K562 (cell line): ENCODE measurements around the gene EMC9. TPM values are rescaled to one million over a fixed set of nuclear protein-coding genes. Genes with fewer than 3 reads are reported as not detected.

Experiments
- CTBP1 ChIP-seq: fragments of 450-650 bp; IDR thresholded peaks from 2 replicates; pipeline ENCODE4 v1.6.1; 2016; ENCODE audit warnings: borderline replicate concordance
- HES1 ChIP-seq: fragments of 450-650 bp; IDR thresholded peaks from 2 replicates; pipeline ENCODE4 v1.6.1; 2016; ENCODE audit warnings: low read depth, mild to moderate bottlenecking, moderate library complexity
- HNRNPLL ChIP-seq: fragments of 200-400 bp; formaldehyde crosslinking; IDR thresholded peaks from 2 replicates; pipeline ENCODE4 v1.6.1; 2017; ENCODE audit warnings: low read length, low read depth, mild to moderate bottlenecking; ENCODE audit not compliant: poor library complexity, severe bottlenecking
- MBD1 ChIP-seq: fragments of 250-450 bp; sonication (Bioruptor Pico); IDR thresholded peaks from 2 replicates; pipeline ENCODE4 v1.8.0; 2022; ENCODE audit warnings: inconsistent platforms
- MEF2A ChIP-seq: IDR thresholded peaks from 2 replicates; pipeline ENCODE4 v1.6.1; 2011; ENCODE audit warnings: low read depth, mild to moderate bottlenecking, low read length, moderate library complexity; ENCODE audit not compliant: control insufficient read depth
- NKRF ChIP-seq: fragments of 450-650 bp; IDR thresholded peaks from 2 replicates; pipeline ENCODE4 v1.6.1; 2016; ENCODE audit warnings: borderline replicate concordance
- PKNOX1 ChIP-seq: fragments of 450-650 bp; IDR thresholded peaks from 2 replicates; pipeline ENCODE4 v1.6.1; 2016
- RBM39 ChIP-seq: fragments of 200-400 bp; formaldehyde crosslinking; optimal IDR thresholded peaks from 2 replicates; pipeline ENCODE3; 2018; ENCODE audit warnings: low read depth, low read length
- RFX5 ChIP-seq: IDR thresholded peaks from 2 replicates; pipeline ENCODE4 v1.6.1; 2011; ENCODE audit warnings: low read depth, mild to moderate bottlenecking, improper control_type of control experiment, low read length
- SFPQ ChIP-seq: fragments of 200-400 bp; formaldehyde crosslinking; IDR thresholded peaks from 2 replicates; pipeline ENCODE4 v1.6.1; 2017; ENCODE audit warnings: mild to moderate bottlenecking, low read depth, low read length, moderate library complexity
- SIN3A ChIP-seq, 2 experiments: fragments of 150-350 bp in 1 of 2; IDR thresholded peaks; 2 replicates each; pipeline ENCODE4 v1.6.1; 2011 to 2016; ENCODE audit warnings: borderline replicate concordance in 2 of 2, low read depth in 2 of 2, low read length in 2 of 2, mild to moderate bottlenecking in 2 of 2, moderate library complexity in 2 of 2; ENCODE audit not compliant: control insufficient read depth in 1 of 2
- ZKSCAN8 ChIP-seq: fragments of 200-800 bp; sonication (Bioruptor generic); IDR thresholded peaks from 2 replicates; pipeline ENCODE4 v1.6.1; 2016; ENCODE audit warnings: missing genetic modification characterization, missing compliant biosample characterization
- ZNF121 ChIP-seq: sonication (generic); formaldehyde crosslinking; conservative IDR thresholded peaks from 2 replicates; pipeline ENCODE4 v1.8.0; 2022; ENCODE audit warnings: missing genetic modification reagents
- ZNF146 ChIP-seq: IDR thresholded peaks from one replicate; pipeline ENCODE4 v1.6.1; 2018; ENCODE audit warnings: missing compliant biosample characterization; ENCODE audit not compliant: unreplicated experiment
- ZNF277 ChIP-seq: fragments of 250-450 bp; sonication (Bioruptor Pico); IDR thresholded peaks from 2 replicates; pipeline ENCODE4 v1.8.0; 2022; ENCODE audit warnings: inconsistent platforms, mild to moderate bottlenecking, moderate library complexity, borderline replicate concordance
- ZNF436 ChIP-seq: fragments of 250-450, 450-650 bp; sonication (Bioruptor Pico); formaldehyde crosslinking; IDR thresholded peaks from 2 replicates; pipeline ENCODE4 v1.7.0; 2020; ENCODE audit warnings: mild to moderate bottlenecking
- polyA plus RNA-seq, 8 experiments: library from polyadenylated mRNA; depleted of rRNA in 4 of 8; stranded (reverse) in 5 of 8; unstranded in 3 of 8; fragments of >200 nt; fragmentation: Nextera tagmentation in 2 of 8; fragmentation: Illumina TruSeq in 1 of 8; extraction: Ambion mirVana in 2 of 8; extraction: Trizol in 1 of 8; gene quantifications; 2 replicates each; pipeline versions ENCODE4 v1.2.1 to v1.2.3, GENCODE V29; 2011 to 2014; ENCODE audit warnings: inconsistent platforms in 1 of 8, missing spikeins in 1 of 8
- total RNA-seq, 7 experiments: library from RNA; depleted of rRNA in 6 of 7; stranded (reverse); fragments of >200 nt in 6 of 7; fragmentation: Illumina TruSeq in 2 of 7; extraction: Trizol in 2 of 7; gene quantifications; 2 replicates each; pipeline versions ENCODE4 v1.2.1 to v1.2.3, GENCODE V29; 2011 to 2021; ENCODE audit warnings: low replicate concordance in 1 of 7

Gene EMC9
- total and polyA plus RNA-seq, 9 of the 15 experiments (the other 6 are each of a cell fraction or from before 2014, with no cell fraction given), result 3.1 to 13.2 (median 7.8) TPM

GRCh38 chr14:24093901-24094840 is 47.2 kb downstream of the EMC9 start, which contains the start of gene PCK2 (continued):
- 0 out of 2 replicates have a peak, but pooled peaks have one; percentile 39 for TF ChIP-seq NKRF
- no peak for TF ChIP-seq MBD1 (CRISPR knock-in tag)
- no peak for TF ChIP-seq ZNF146 (CRISPR knock-in tag)
- TF ChIP-seq ZKSCAN8, result no peak
- TF ChIP-seq CTBP1, result peak; percentile 29
- TF ChIP-seq HES1, result no peak
- TF ChIP-seq RFX5, result no peak
- TF ChIP-seq SIN3A (IDR thresholded peaks at IDR 0.05; ENCODE audit: borderline replicate concordance in 2 of 2, control insufficient read depth in 1 of 2, low read depth in 2 of 2, low read length in 2 of 2), result 0 out of 4 replicates have a peak, but pooled peaks of 1 of the 2 experiments have one; percentile 9
- no peak for TF ChIP-seq ZNF121
- no peak for TF ChIP-seq ZNF436 (CRISPR knock-in tag)
- peak; percentile 28 for TF ChIP-seq PKNOX1
- TF ChIP-seq HNRNPLL, result peak; percentile 21
- TF ChIP-seq RBM39, result no peak
- no peak for TF ChIP-seq ZNF277
- TF ChIP-seq SFPQ, result no peak
- TF ChIP-seq MEF2A, result no peak
